K562 (cell line): Measurements from ENCODE around the gene WDR90. TPM values are rescaled to one million over a fixed set of nuclear protein-coding genes. Genes with fewer than 3 reads are reported as not detected.

Experiments
- ATF7 ChIP-seq: fragments of 450-650 bp; IDR thresholded peaks from 2 replicates; pipeline ENCODE4 v1.7.1; 2014; ENCODE audit warnings: mild to moderate bottlenecking, moderate library complexity
- CBX1 ChIP-seq: sonication (generic); IDR thresholded peaks from 2 replicates; pipeline ENCODE4 v1.6.1; 2016; ENCODE audit warnings: antibody characterized with exemption, low read depth, mild to moderate bottlenecking
- FOXP1 ChIP-seq: sonication (generic); formaldehyde crosslinking; IDR thresholded peaks from 2 replicates; pipeline ENCODE4 v1.8.0; 2022; ENCODE audit warnings: mild to moderate bottlenecking, missing genetic modification reagents
- HDGF ChIP-seq: fragments of 450-650 bp; IDR thresholded peaks from 2 replicates; pipeline ENCODE4 v1.6.1; 2016
- MAFK ChIP-seq: IDR thresholded peaks from 2 replicates; pipeline ENCODE4 v1.6.1; 2011; ENCODE audit warnings: low read length, improper control_type of control experiment
- MBD2 ChIP-seq: sonication (generic); IDR thresholded peaks from 2 replicates; pipeline ENCODE4 v1.6.1; 2016; ENCODE audit warnings: low read depth, borderline replicate concordance
- NRF1 ChIP-seq, 2 experiments: fragments of 450-650 bp; IDR thresholded peaks in 1 of 2; conservative IDR thresholded peaks in 1 of 2; 2 replicates each; pipeline ENCODE4 v1.6.1; 2014; ENCODE audit warnings: mild to moderate bottlenecking in 2 of 2
- RAD51 ChIP-seq: fragments of 450-650 bp; IDR thresholded peaks from 2 replicates; pipeline ENCODE4 v1.7.1; 2016; ENCODE audit warnings: low read depth, mild to moderate bottlenecking, borderline replicate concordance
- RUNX1 ChIP-seq: sonication (generic); IDR thresholded peaks from 2 replicates; pipeline ENCODE4 v1.6.1; 2016; ENCODE audit warnings: antibody characterized with exemption, low read depth
- SP1 ChIP-seq: sonication (generic); formaldehyde crosslinking; IDR thresholded peaks from 2 replicates; pipeline ENCODE4 v1.8.1; 2022; ENCODE audit warnings: mild to moderate bottlenecking, missing genetic modification reagents
- STAT5A ChIP-seq: IDR thresholded peaks from 2 replicates; pipeline ENCODE4 v1.6.1; 2012; ENCODE audit warnings: low read length, inconsistent platforms, borderline replicate concordance
- ZBTB43 ChIP-seq: sonication (generic); formaldehyde crosslinking; IDR thresholded peaks from 2 replicates; pipeline ENCODE4 v1.8.0; 2023; ENCODE audit warnings: mild to moderate bottlenecking, missing genetic modification reagents
- ZFX ChIP-seq: sonication (generic); formaldehyde crosslinking; IDR thresholded peaks from 2 replicates; pipeline ENCODE4 v1.8.0; 2022; ENCODE audit warnings: mild to moderate bottlenecking, missing genetic modification reagents, moderate library complexity
- ZNF232 ChIP-seq: sonication (generic); formaldehyde crosslinking; IDR thresholded peaks from 2 replicates; pipeline ENCODE4 v1.8.0; 2022; ENCODE audit warnings: mild to moderate bottlenecking, missing genetic modification reagents
- ZNF263 ChIP-seq: sonication (generic); formaldehyde crosslinking; IDR thresholded peaks from 2 replicates; pipeline ENCODE4 v1.8.0; 2022; ENCODE audit warnings: mild to moderate bottlenecking, missing genetic modification reagents, borderline replicate concordance
- polyA plus RNA-seq, 8 experiments: library from polyadenylated mRNA; depleted of rRNA in 4 of 8; stranded (reverse) in 5 of 8; unstranded in 3 of 8; fragments of >200 nt; fragmentation: Nextera tagmentation in 2 of 8; fragmentation: Illumina TruSeq in 1 of 8; extraction: Ambion mirVana in 2 of 8; extraction: Trizol in 1 of 8; gene quantifications; 2 replicates each; pipeline versions ENCODE4 v1.2.1 to v1.2.3, GENCODE V29; 2011 to 2014; ENCODE audit warnings: inconsistent platforms in 1 of 8, missing spikeins in 1 of 8
- total RNA-seq, 7 experiments: library from RNA; depleted of rRNA in 6 of 7; stranded (reverse); fragments of >200 nt in 6 of 7; fragmentation: Illumina TruSeq in 2 of 7; extraction: Trizol in 2 of 7; gene quantifications; 2 replicates each; pipeline versions ENCODE4 v1.2.1 to v1.2.3, GENCODE V29; 2011 to 2021; ENCODE audit warnings: low replicate concordance in 1 of 7
- TF ChIP-seq, protein P1 (sequence below): fragments of 250-450 bp; sonication (Bioruptor Pico); IDR thresholded peaks from 2 replicates; pipeline ENCODE4 v1.8.0; 2022; ENCODE audit warnings: moderate library complexity, mild to moderate bottlenecking, inconsistent platforms
- TF ChIP-seq, protein P2 (sequence below): sonication (generic); formaldehyde crosslinking; IDR thresholded peaks from 2 replicates; pipeline ENCODE4 v1.8.1; 2023; ENCODE audit warnings: mild to moderate bottlenecking, missing genetic modification reagents
- TF ChIP-seq, protein P3 (sequence below): fragments of 450-650 bp; formaldehyde crosslinking; IDR thresholded peaks from 2 replicates; pipeline ENCODE4 v1.4.0; 2020; ENCODE audit warnings: mild to moderate bottlenecking, moderate library complexity

Gene WDR90
- total and polyA plus RNA-seq, 9 of the 15 experiments (the other 6 are each of a cell fraction or from before 2014, with no cell fraction given): 0.44 to 12.6 (median 3.3) TPM

DNA sequence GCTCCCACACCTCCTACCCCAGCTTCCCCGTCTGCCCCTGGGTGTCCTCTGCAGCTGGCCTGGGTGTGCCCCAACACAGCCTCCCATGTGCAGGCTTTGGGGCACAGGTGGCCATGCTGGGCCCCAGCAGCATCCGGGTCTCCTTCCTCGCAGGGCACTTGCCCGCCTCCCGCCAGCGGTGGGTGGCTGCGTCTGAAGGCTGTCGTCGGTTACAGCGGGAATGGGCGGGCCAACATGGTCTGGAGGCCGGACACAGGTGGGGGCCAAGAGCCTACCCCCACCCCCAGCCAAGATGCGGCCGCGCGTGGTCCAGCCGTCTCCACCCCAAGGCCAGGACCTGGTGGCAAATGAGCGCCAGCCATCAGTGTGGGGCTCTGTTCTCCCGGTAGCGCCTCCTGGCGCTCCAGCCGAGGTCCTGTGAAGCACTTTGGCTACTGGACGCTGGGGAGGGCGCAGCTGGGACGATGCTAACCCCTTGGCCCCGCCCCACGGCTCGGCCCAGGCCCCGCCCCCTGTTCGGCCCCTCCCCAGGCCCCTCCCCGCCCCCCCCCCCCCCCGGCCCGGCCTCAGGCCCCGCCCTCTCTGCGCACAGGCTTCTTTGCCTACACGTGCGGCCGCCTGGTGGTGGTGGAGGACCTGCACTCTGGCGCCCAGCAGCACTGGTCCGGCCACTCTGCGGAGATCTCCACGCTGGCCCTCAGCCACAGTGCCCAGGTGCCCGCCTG, 11.5 kb downstream of the WDR90 start (continued):
- TF ChIP-seq RUNX1: 0 out of 2 replicates have a peak, but pooled peaks have one; percentile 53
- TF ChIP-seq ZFX (CRISPR knock-in tag): peak; percentile 48
- TF ChIP-seq ZNF232 (CRISPR knock-in tag): no peak
- 0 out of 2 replicates have a peak, but pooled peaks have one; percentile 7 for TF ChIP-seq ATF7
- 0 out of 2 replicates have a peak, but pooled peaks have one; percentile 54 for TF ChIP-seq CBX1
- 0 out of 2 replicates have a peak, but pooled peaks have one; percentile 66 for TF ChIP-seq FOXP1 (CRISPR knock-in tag)
- TF ChIP-seq, protein P1, sequence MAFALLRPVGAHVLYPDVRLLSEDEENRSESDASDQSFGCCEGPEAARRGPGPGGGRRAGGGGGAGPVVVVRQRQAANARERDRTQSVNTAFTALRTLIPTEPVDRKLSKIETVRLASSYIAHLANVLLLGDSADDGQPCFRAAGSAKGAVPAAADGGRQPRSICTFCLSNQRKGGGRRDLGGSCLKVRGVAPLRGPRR (CRISPR knock-in tag): no peak
- TF ChIP-seq, protein P2, sequence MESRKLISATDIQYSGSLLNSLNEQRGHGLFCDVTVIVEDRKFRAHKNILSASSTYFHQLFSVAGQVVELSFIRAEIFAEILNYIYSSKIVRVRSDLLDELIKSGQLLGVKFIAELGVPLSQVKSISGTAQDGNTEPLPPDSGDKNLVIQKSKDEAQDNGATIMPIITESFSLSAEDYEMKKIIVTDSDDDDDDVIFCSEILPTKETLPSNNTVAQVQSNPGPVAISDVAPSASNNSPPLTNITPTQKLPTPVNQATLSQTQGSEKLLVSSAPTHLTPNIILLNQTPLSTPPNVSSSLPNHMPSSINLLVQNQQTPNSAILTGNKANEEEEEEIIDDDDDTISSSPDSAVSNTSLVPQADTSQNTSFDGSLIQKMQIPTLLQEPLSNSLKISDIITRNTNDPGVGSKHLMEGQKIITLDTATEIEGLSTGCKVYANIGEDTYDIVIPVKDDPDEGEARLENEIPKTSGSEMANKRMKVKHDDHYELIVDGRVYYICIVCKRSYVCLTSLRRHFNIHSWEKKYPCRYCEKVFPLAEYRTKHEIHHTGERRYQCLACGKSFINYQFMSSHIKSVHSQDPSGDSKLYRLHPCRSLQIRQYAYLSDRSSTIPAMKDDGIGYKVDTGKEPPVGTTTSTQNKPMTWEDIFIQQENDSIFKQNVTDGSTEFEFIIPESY: peak; percentile 99
- 0 out of 2 replicates have a peak, but pooled peaks have one; percentile 35 for TF ChIP-seq MBD2
- TF ChIP-seq ZBTB43 (CRISPR knock-in tag): no peak
- TF ChIP-seq NRF1 (conservative IDR thresholded peaks at IDR 0.05 in 1 of 2, IDR thresholded peaks at IDR 0.05 in 1 of 2): peak; percentile 15 to 26; a peak in 2 of 4 replicates
- TF ChIP-seq STAT5A: no peak
- peak; percentile 82; the same call in 1 of the 2 replicates for TF ChIP-seq HDGF
- TF ChIP-seq SP1 (CRISPR knock-in tag): peak; percentile 80
- TF ChIP-seq RAD51: no peak
- TF ChIP-seq, protein P3, sequence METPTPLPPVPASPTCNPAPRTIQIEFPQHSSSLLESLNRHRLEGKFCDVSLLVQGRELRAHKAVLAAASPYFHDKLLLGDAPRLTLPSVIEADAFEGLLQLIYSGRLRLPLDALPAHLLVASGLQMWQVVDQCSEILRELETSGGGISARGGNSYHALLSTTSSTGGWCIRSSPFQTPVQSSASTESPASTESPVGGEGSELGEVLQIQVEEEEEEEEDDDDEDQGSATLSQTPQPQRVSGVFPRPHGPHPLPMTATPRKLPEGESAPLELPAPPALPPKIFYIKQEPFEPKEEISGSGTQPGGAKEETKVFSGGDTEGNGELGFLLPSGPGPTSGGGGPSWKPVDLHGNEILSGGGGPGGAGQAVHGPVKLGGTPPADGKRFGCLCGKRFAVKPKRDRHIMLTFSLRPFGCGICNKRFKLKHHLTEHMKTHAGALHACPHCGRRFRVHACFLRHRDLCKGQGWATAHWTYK (CRISPR knock-in tag): no peak
- TF ChIP-seq ZNF263: peak; percentile 21; the same call in 1 of the 2 replicates
- TF ChIP-seq MAFK: no peak
